Fibroblast of skin of left quadriceps (primary cell): ENCODE results near the gene EDARADD.

Experiments
- DNase-seq, 2 experiments: peaks; one replicate each; pipeline ENCODE4 v3.0.0-alpha.2; 2013; ENCODE audit warnings: low read depth in 2 of 2

The EDARADD gene

DNA sequence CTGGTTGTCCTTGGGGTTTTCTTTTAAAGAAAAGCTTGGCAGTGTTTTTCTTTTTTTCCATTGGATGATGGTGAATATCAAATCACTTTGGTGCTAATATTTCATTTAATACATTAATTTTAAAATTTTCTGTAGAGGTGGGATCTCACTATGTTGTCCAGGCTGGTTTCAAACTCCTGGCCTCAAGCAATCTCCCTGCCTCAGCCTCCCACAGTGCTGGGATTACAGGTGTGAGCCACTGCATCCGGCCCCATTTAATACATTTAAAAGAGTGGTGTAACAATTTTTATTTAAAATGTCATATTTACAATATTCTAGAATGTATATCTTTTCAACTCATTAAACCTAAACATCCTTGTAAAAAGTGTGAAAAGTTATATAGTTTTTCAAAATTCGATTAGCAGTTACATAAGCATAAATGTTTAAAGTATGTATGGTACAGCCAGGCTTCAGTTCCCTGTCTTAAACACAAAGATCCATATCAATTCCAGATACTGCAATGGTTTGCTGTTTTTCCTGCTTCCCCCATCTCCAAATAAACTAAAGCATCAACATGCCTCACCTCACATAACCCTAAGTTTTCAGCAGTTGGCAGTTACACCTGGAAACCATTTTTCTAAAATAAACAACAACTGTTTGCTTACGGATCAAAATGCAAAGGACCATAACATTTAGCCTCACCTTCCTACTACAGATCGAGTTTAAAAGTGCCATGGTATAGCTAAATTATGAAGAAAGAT is 120.8 kb downstream of the EDARADD start:
- no peak for DNase-seq

DNA sequence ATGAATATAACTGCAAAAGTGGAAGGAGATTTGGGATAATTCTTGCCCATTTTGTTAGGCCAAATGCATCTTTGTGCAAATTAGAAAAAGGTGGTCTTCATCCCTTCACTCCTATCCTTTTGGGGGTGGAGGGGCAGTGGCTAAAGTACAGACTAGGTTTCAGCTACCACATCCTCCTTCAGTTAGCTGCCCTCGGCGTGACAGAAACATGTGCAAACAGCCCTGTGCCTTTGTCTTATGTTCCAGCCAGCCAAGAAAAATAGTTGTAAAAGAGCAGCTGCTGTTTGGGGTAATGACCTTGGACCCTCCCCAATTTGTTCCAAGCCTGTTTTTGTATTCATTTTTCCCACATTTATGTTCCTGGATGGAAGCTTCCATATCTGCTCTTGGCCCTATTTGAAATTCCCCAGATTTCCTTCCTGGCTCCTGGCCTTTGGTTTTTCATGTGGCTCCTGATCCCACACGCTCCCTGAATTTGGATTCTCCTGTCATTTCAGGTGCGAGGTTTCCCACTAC is 121.4 kb downstream of the EDARADD start:
- DNase-seq, result no peak

DNA sequence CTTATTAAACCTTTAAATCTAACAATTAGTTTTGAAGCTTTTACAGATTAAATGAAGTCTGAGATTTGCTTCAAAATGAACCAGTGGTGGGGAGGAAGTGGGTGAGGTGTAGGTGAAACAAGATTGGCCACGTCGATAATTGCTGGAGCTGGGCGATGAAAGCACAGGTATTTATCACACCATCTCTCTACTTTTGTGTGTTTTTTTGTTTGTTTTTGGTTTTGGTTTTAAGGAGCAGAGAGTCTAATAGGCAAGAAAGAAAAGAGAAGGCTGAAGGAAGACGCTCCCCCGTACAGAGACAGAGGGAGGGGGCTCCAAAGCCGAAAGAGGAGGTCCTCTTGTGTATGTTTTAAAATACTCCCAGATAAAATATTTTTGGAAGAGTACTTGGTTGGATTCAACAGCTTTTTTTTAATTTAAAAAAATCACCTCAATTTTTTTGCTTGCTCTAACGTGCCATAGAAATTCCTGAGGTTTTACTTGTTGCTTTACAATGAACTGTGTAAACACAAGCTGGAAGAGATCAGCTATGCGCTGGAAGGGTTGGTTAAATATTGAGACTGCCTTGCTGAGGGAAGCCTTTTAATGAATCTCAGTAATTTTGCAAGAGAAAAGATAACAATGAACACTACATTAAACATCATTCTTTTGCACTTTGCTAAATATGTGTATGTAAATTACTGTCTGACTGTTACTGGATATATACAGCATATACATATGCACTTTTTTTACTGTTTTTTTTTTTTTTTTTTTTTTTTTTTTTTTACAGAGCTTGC is 123.0 kb downstream of the EDARADD start:
- peak; percentile 52 to 53 for DNase-seq

DNA sequence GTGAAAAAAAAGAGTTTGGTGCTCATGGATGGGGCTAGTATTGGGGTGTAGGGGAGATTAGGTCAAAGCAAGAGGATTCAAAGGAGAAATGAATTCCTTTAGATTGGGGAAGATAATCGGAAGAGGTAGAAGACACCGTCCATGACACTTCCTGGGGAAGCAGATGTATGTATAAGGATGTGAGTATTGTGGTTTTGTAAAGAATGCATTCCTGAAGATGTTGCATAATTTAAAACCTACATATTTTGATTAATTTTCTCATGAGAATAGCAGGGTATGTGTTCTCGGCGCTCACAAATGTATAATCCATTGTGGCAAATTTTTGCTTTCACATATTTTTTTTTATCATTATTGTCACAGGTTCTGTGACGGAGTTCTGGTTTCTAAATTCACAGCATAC is 124.2 kb downstream of the EDARADD start:
- peak in 1 of 2 experiments; percentile 13 for DNase-seq

DNA sequence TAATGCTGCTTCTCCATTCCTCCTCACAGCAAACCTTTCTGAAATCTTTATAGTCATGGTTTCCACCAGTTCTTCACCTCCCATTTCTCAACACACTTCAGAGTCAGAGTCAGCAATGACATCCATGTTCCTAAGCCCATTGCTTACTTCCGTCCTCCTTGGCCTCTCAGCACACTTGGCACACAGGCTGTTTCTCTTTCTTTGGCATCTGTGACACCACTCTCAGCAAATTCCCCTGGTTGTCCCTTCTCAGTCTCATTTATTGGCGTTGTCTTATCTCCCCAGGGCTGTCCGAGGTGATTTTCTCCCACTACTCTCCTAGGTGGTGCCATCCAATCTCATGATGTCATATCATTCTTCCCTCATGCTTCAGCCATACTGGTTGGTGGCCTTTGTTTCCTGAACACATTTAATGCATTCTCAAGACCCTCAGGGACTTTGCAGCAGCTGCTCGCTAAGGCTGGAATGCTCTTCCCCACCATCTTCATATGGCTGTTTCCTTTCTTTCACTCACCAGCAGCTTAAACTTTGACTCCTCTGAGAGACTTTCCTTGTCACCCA is 126.4 kb downstream of the EDARADD start:
- no peak for DNase-seq

DNA sequence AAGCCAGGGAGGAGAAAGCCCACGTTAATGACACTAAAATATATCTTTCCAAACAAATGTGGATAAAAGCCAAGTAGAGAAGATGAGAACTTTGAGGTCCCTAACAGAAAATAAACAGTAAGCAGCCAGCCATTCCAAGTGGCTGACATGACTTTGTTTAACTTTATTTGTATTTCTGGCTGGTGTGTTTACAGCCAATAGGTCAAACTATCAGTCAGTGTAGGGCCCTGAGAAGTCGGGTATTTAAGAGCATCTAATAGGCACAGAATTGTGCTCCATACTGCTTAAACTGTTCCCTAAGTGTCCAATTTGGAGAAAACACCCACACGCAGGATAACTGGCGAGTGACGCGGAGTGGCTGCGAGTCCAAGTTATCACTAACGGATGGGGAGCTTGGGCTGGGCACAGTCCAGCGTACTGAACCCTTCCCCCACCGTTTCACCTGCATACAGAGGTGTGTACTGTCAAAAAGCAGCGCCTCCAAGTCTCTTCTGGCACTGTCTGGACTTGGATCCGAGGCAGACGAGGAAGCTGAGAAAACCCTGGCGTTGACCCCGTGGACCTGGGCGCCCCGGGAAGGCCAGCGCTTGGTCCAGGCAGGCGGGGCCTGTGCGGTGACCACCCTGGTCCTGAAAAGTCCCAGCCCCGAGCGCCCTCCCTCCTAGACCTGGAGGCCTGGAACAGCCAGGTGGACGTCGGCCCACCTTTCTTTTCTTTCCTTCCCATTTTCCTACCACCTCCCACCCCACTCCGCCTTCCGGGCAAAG is 129.0 kb downstream of the EDARADD start:
- no peak for DNase-seq

DNA sequence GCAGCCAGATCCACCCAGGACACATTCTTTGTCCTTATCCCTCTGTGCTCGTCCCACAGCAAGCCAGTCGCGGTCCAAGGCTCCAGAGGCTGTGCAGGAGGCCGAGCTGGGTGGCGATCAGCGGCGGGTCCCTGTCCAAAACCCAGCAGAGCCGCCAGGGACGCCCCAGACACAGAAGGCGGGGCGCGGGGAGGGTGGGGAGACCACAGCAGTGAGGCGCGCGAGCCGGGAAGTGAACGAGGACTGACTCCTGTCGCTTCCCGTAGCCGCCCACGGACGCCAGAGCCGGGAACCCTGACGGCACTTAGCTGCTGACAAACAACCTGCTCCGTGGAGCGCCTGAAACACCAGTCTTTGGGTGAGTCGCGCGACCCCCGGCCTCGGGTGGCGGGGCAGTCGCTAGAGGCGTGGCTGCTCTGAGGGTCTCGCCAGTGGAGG is 129.6 kb downstream of the EDARADD start, which contains the start of gene LGALS8:
Gene LGALS8, plus strand, starts transcription at position 279 of the 438 bp plus-strand sequence. CDS start 2,089 bp downstream, outside the sequence.
- DNase-seq, result peak; percentile 51 to 53

DNA sequence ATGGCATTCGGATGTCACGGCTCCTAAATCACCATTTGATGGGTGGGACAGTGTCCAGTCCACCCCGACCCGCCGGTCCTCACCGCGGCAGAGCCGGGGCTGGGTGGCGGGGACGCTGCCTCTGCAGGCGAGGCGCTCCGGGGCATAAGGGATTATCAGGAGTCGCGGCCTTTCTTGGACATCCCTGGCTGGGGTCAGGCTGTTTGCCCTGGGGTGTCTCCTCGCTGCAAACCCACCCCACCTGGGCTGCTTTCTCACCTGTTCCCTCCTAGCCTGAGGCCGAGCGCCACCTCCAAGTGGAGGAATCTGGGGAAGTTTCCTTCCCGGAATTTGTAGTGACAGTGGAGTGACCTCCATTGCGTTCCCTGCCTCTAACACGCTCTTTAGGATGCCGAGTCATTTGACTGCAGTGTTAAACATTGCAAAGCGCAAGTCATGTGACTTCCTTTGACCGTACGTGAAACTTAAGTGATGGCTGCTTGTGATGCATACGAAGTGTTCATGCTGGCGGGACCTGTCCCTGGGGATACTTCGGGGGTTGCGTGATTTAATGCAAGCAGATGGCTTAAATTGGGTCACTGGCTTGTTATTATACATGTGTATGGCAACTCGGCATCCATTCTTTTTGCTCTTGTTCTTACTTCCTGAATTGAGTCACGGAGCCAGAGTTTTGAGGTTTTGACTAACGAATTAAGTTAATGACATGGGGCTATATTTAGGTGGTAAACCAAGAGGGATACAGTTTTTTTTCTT is 130.2 kb downstream of the EDARADD start:
- DNase-seq, result peak; percentile 74 to 75

DNA sequence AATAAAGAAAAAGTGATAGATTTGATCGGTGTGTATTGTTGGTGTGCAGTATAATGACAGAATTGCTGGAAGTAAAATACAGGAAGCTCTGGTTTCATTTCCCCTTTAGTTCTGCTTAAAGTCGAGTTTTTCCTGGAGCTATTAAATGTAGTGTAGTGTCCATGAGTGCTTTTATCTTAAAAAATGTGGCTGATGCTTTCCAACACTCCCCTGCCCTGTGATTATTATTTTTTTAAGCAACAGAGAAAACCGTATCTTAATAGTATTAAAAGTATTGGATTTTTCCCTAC is 130.8 kb downstream of the EDARADD start:
- no peak for DNase-seq

DNA sequence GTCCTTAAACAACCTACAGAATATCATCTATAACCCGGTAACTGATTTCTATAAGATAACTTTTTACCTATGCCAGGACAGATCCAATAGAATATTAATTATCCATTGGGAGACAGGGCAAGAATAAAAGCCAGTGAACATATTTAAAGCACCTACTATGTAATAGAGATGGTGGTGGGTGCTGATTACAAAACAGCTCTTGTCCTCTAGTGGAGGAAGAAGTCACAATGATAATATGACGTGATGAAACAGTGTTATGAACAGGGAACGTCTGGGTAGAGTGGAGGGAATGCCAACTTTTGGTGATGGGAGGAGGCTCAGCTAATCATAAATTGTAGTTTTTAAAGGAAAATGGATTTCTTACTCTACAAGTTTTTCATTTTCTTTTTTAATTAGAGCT is 132.0 kb downstream of the EDARADD start:
- no peak for DNase-seq

DNA sequence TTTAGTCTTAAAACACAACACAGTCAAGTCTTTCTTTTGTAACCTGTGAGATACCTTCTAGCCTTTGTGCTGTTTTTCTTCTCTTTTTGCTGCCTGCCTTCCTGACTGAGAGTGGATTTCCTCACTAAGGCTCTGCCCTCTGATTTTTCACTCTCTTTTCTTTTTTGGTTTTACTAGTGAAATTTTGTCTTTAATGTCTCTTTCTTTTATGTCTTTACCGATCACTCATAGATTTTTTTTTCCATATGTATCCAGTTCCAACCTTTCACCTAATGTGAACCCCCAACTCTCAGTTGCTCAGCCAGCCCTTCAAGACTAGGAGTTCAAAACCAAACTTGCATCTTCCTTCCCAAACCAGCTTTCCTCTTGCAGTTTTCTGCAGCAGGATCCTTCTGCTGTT is 136.2 kb downstream of the EDARADD start:
- DNase-seq, result no peak

DNA sequence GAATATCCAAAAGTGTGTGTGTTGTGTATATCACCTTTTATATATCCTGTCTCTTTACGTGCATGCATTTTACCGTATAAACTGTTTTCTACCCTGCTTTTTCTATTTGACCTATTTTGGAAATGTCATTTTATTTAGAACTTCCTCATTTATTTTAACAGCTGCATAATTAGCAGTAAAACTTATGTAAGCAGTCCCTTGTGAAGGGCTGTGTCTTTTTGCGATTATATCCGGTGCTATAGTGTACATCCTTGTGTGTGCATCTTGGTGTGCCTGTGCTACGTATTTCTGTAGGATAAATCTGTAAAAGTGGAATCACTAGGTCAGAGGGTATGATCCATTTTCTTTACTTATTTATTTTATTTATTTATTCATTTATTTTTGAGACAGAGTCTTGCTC is 136.9 kb downstream of the EDARADD start:
- DNase-seq, result no peak

DNA sequence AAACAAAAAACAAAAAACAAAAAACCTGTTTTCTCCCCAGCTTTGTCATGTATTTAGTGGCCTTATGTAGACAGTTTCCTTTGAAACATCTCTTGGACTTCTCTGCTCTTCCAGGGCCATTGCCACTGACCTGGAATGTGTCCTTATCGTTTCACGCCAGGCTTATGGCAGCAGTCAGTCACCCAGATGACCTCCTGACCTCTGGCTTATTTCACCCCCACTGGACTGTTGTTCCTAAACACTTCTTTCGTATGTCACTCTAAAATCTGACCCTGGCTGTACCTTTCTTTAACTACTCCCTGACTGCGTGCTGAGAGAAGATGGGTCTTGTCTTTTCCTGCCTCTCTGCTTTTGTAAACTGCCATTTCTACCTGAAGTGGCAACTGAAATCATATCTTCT is 138.8 kb downstream of the EDARADD start:
- no peak for DNase-seq

DNA sequence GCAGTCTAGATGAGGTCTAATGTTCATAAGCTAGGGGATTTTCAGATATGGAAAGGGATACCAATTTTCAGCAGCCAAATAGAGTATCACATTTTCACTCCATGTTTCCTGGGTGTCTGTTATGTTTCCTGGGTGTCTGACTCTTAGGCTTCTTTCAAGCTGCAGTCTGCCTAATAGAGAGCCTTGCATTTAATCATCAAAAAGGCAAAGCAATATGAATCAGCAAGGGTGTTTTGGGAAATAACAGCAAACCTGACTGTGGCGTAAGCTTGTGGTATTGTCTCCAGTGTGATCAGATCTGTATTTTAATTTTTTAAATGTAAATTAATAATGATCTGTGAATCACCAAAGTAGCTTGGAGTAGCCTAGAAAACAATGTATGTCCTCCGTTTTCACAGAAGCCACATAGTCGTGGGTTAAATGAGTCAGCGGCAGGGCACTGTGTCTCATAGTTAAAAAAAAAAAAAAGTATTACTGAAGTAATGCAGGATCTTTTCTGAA is 140.1 kb downstream of the EDARADD start:
- DNase-seq, result peak; percentile 12 to 19
